ENCODE results near the gene DOCK1.
A peak's percentile ranks its signal among the peaks of the same experiment; 100 is the strongest.

DOCK1 gene

GRCh38 chr10:127458016-127458810, 553.0 kb downstream of the DOCK1 start:
- Histone ChIP-seq H3K4me1 (ENCODE audit: control insufficient read depth, insufficient read depth, low read depth, low read length) (no peaks in the 10 kb centered on the region), H3K4me3 (ENCODE audit: insufficient read depth in 1 of 2, low read depth in 1 of 2, low read length in 2 of 2) (no peak overlapping the region), H3K14ac (ENCODE audit: low read length in 2 of 2) (no peak overlapping the region), H3K27me3 (ENCODE audit: control insufficient read depth in 1 of 2, insufficient read depth in 1 of 2, low read length in 2 of 2) (no peaks in the 10 kb centered on the region), H4K8ac (ENCODE audit: low read length) (no peak overlapping the region), H2BK5ac (ENCODE audit: low read depth, low read length, poor library complexity, severe bottlenecking) (no peak overlapping the region), H3K27ac (ENCODE audit: low read length, poor library complexity, severe bottlenecking) (no peak overlapping the region), H2BK12ac (ENCODE audit: low read length in 2 of 2) (no peak overlapping the region), H3K23ac (ENCODE audit: low read length in 2 of 2) (no peak overlapping the region), H4K91ac (ENCODE audit: low read length) (no peak overlapping the region), H3K36me3 (ENCODE audit: control insufficient read depth in 1 of 2, insufficient read depth in 2 of 2, low read depth in 1 of 2, low read length in 2 of 2) (peaks cover under 1 to 8% of the 10 kb centered on the region in 2 experiments), H2AK5ac (ENCODE audit: low read length, severe bottlenecking) (no peak overlapping the region), H3K4me2 (ENCODE audit: low read length, poor library complexity, severe bottlenecking) (no peak overlapping the region), H3K9me3 (ENCODE audit: control insufficient read depth, low read length) (peaks cover 8% of the 10 kb centered on the region), H3K4ac (ENCODE audit: low read depth in 1 of 2, low read length in 2 of 2) (no peak overlapping the region), H2AFZ (ENCODE audit: low read depth, low read length) (no peak overlapping the region), H3K9ac (ENCODE audit: low read length) (no peak overlapping the region), H3K79me1 (replicated peaks; ENCODE audit: low read length, poor library complexity, severe bottlenecking) (no peaks in the 10 kb centered on the region), H2BK120ac (ENCODE audit: low read depth, low read length) (no peak overlapping the region), H2BK15ac (ENCODE audit: low read depth, poor library complexity, severe bottlenecking) (no peak overlapping the region), H3K18ac (ENCODE audit: low read depth in 1 of 2, low read length in 2 of 2) (no peak overlapping the region)
- DNase-seq = no peak
- 96% methylated on average over 11 of the region's 11 CpGs for WGBS

DNA sequence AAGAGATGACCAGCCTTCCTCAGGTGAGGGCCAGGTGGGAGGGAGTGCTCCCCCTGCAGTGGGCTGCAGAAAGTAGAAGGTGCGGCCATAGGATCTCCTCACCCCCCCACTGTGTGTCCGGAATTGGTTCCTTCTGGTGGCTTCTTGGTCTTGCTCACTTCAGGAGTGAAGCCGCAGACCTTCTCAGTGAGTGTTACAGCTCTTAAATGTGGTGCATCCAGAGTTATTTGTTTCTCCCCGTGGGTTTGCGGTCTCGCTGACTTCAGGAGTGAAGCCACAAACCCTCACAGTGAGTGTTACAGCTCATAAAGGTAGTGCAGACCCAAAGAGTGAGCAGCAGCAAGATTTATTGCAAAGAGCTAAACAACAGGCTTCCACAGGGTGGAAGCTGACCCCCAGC, 553.6 kb downstream of the DOCK1 start:
- no peak overlapping the region for H2BK15ac ChIP-seq (ENCODE audit: low read depth, poor library complexity, severe bottlenecking)
- no peak overlapping the region for H3K14ac ChIP-seq (ENCODE audit: low read length in 2 of 2)
- H3K79me1 ChIP-seq (replicated peaks; ENCODE audit: low read length, poor library complexity, severe bottlenecking) = no peaks in the 10 kb centered on the region
- no peak overlapping the region for H4K8ac ChIP-seq (ENCODE audit: low read length)
- H2BK5ac ChIP-seq (ENCODE audit: low read depth, low read length, poor library complexity, severe bottlenecking) = no peak overlapping the region
- H3K27me3 ChIP-seq (ENCODE audit: control insufficient read depth in 1 of 2, insufficient read depth in 1 of 2, low read length in 2 of 2) = no peaks in the 10 kb centered on the region
- no peak overlapping the region for H4K91ac ChIP-seq (ENCODE audit: low read length)
- peaks cover 0 to 6% of the 10 kb centered on the region in 2 experiments for H3K36me3 ChIP-seq (ENCODE audit: control insufficient read depth in 1 of 2, insufficient read depth in 2 of 2, low read depth in 1 of 2, low read length in 2 of 2)
- no peak overlapping the region for H3K4me2 ChIP-seq (ENCODE audit: low read length, poor library complexity, severe bottlenecking)
- no peak overlapping the region for H3K4me3 ChIP-seq (ENCODE audit: insufficient read depth in 1 of 2, low read depth in 1 of 2, low read length in 2 of 2)
- no peak for DNase-seq
- no peak overlapping the region for H2BK12ac ChIP-seq (ENCODE audit: low read length in 2 of 2)
- 86% methylated on average over 6 of the region's 6 CpGs for WGBS
- no peak overlapping the region for H3K27ac ChIP-seq (ENCODE audit: low read length, poor library complexity, severe bottlenecking)
- no peak overlapping the region for H3K9ac ChIP-seq (ENCODE audit: low read length)
- no peaks in the 10 kb centered on the region for H3K4me1 ChIP-seq (ENCODE audit: control insufficient read depth, insufficient read depth, low read depth, low read length)
- H2AK5ac ChIP-seq (ENCODE audit: low read length, severe bottlenecking) = no peak overlapping the region
- peaks cover 8% of the 10 kb centered on the region for H3K9me3 ChIP-seq (ENCODE audit: control insufficient read depth, low read length)
- no peak overlapping the region for H3K4ac ChIP-seq (ENCODE audit: low read depth in 1 of 2, low read length in 2 of 2)
- no peak overlapping the region for H2AFZ ChIP-seq (ENCODE audit: low read depth, low read length)
- H3K18ac ChIP-seq (ENCODE audit: low read depth in 1 of 2, low read length in 2 of 2) = no peak overlapping the region
- H2BK120ac ChIP-seq (ENCODE audit: low read depth, low read length) = no peak overlapping the region
- no peak overlapping the region for H3K23ac ChIP-seq (ENCODE audit: low read length in 2 of 2)

DNA sequence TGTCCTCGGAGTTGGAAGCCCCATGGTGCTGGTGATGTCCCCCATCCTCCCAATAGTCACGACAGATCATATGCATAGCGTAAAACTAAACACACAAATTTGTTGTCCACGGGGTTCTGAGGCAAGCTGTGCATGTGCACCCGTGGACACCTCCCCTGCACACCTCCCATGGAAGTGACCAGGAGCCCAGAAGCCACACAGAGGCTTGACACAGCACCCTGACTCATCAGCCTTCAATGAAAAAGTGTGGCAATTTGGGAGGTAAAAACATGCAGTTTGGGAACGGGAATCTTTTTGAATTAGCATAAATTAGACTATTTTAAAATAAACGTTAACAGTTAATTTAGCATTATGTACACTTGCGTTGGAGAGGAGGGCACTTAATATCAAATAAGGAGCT, 554.7 kb downstream of the DOCK1 start:
- H2AK5ac ChIP-seq (ENCODE audit: low read length, severe bottlenecking) = no peak overlapping the region
- H3K14ac ChIP-seq (ENCODE audit: low read length in 2 of 2) = no peak overlapping the region
- no peaks in the 10 kb centered on the region for H3K79me1 ChIP-seq (replicated peaks; ENCODE audit: low read length, poor library complexity, severe bottlenecking)
- H3K4me2 ChIP-seq (ENCODE audit: low read length, poor library complexity, severe bottlenecking) = no peak overlapping the region
- no peak overlapping the region for H2BK120ac ChIP-seq (ENCODE audit: low read depth, low read length)
- peaks cover 0 to 3% of the 10 kb centered on the region in 2 experiments for H3K27me3 ChIP-seq (ENCODE audit: control insufficient read depth in 1 of 2, insufficient read depth in 1 of 2, low read length in 2 of 2)
- no peak overlapping the region for H2BK12ac ChIP-seq (ENCODE audit: low read length in 2 of 2)
- H2AFZ ChIP-seq (ENCODE audit: low read depth, low read length) = no peak overlapping the region
- peaks cover 0 to 6% of the 10 kb centered on the region in 2 experiments for H3K36me3 ChIP-seq (ENCODE audit: control insufficient read depth in 1 of 2, insufficient read depth in 2 of 2, low read depth in 1 of 2, low read length in 2 of 2)
- no peak overlapping the region for H2BK15ac ChIP-seq (ENCODE audit: low read depth, poor library complexity, severe bottlenecking)
- H3K18ac ChIP-seq (ENCODE audit: low read depth in 1 of 2, low read length in 2 of 2) = no peak overlapping the region
- H3K23ac ChIP-seq (ENCODE audit: low read length in 2 of 2) = no peak overlapping the region
- no peak overlapping the region for H4K91ac ChIP-seq (ENCODE audit: low read length)
- H3K27ac ChIP-seq (ENCODE audit: low read length, poor library complexity, severe bottlenecking) = no peak overlapping the region
- H3K9me3 ChIP-seq (ENCODE audit: control insufficient read depth, low read length) = peaks cover 8% of the 10 kb centered on the region
- 82% methylated on average over 7 of the region's 8 CpGs for WGBS
- peak overlapping the region in 1 of 2 experiments; percentile 20 for H3K4me3 ChIP-seq (ENCODE audit: insufficient read depth in 1 of 2, low read depth in 1 of 2, low read length in 2 of 2)
- no peak for DNase-seq
- no peaks in the 10 kb centered on the region for H3K4me1 ChIP-seq (ENCODE audit: control insufficient read depth, insufficient read depth, low read depth, low read length)
- no peak overlapping the region for H2BK5ac ChIP-seq (ENCODE audit: low read depth, low read length, poor library complexity, severe bottlenecking)
- no peak overlapping the region for H4K8ac ChIP-seq (ENCODE audit: low read length)
- H3K9ac ChIP-seq (ENCODE audit: low read length) = no peak overlapping the region
- no peak overlapping the region for H3K4ac ChIP-seq (ENCODE audit: low read depth in 1 of 2, low read length in 2 of 2)

- Histone ChIP-seq H3K4ac (ENCODE audit: low read depth in 1 of 2, low read length in 2 of 2) (no peak overlapping the region), H3K23ac (ENCODE audit: low read length in 2 of 2) (no peak overlapping the region), H4K91ac (ENCODE audit: low read length) (no peak overlapping the region), H3K4me2 (ENCODE audit: low read length, poor library complexity, severe bottlenecking) (no peak overlapping the region), H3K14ac (ENCODE audit: low read length in 2 of 2) (no peak overlapping the region), H3K79me1 (replicated peaks; ENCODE audit: low read length, poor library complexity, severe bottlenecking) (no peaks in the 10 kb centered on the region), H2AK5ac (ENCODE audit: low read length, severe bottlenecking) (no peak overlapping the region), H3K27me3 (ENCODE audit: control insufficient read depth in 1 of 2, insufficient read depth in 1 of 2, low read length in 2 of 2) (peaks cover 10 to 21% of the 10 kb centered on the region in 2 experiments), H3K4me3 (ENCODE audit: insufficient read depth in 1 of 2, low read depth in 1 of 2, low read length in 2 of 2) (no peak overlapping the region), H2BK12ac (ENCODE audit: low read length in 2 of 2) (no peak overlapping the region), H3K9me3 (ENCODE audit: control insufficient read depth, low read length) (peaks cover 8% of the 10 kb centered on the region), H2BK5ac (ENCODE audit: low read depth, low read length, poor library complexity, severe bottlenecking) (no peak overlapping the region), H3K27ac (ENCODE audit: low read length, poor library complexity, severe bottlenecking) (no peak overlapping the region), H2BK15ac (ENCODE audit: low read depth, poor library complexity, severe bottlenecking) (no peak overlapping the region), H3K18ac (ENCODE audit: low read depth in 1 of 2, low read length in 2 of 2) (no peak overlapping the region), H2AFZ (ENCODE audit: low read depth, low read length) (no peak overlapping the region), H3K4me1 (ENCODE audit: control insufficient read depth, insufficient read depth, low read depth, low read length) (no peaks in the 10 kb centered on the region), H3K36me3 (ENCODE audit: control insufficient read depth in 1 of 2, insufficient read depth in 2 of 2, low read depth in 1 of 2, low read length in 2 of 2) (no peaks in the 10 kb centered on the region), H4K8ac (ENCODE audit: low read length) (no peak overlapping the region), H3K9ac (ENCODE audit: low read length) (no peak overlapping the region), H2BK120ac (ENCODE audit: low read depth, low read length) (no peak overlapping the region)
- DNase-seq = no peak
- 89% methylated on average over 4 of the region's 5 CpGs for WGBS
Observed at GRCh38 chr10:127462643-127463295, 557.5 kb downstream of the DOCK1 start.
